ENCODE results near the gene METTL27.
"Not testable (repeated sequence)": the region's sequence is repeated elsewhere in the genome, so short reads cannot be mapped to it uniquely, and the experiment has no call there.

METTL27 gene

DNA sequence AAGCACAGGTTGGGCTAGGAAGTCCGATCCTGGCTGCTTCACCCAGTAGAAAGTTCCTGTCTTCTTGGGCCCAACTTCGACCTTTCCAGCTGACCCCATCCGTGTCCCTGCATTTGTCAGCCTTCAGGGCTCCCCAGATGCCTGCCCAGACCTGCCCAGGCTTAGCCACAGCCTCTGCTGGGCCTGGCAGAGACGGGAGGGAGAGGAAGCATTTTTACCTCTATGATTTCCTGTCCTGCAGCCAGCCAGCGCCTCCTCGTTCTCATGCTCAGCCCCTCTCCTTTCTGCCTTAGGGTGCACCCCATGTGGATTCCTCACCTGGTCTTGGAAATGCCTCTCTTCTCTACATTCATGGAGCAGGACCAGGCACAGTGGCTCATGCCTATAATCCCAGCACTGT, 3.7 kb downstream of the METTL27 start:
- DNase-seq: no peak

DNA sequence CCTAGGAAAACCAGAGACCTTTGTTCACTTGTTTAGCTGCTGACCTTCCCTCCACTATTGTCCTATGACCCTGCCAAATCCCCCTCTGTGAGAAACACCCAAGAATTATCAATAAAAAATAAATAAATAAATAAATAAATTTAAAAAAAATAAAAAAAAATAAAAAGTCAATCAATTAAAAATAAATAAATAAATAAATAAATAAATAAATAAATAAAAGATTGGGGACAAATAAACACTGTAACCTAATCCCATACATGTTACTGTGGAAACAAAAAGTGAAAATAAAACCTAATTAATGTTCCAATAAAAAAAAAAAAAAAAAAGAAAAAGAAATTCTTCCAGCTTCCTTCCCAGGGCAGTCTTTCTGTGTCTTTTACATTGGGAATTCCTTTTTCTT, 5.1 kb downstream of the METTL27 start:
- DNase-seq: not testable (repeated sequence)

DNA sequence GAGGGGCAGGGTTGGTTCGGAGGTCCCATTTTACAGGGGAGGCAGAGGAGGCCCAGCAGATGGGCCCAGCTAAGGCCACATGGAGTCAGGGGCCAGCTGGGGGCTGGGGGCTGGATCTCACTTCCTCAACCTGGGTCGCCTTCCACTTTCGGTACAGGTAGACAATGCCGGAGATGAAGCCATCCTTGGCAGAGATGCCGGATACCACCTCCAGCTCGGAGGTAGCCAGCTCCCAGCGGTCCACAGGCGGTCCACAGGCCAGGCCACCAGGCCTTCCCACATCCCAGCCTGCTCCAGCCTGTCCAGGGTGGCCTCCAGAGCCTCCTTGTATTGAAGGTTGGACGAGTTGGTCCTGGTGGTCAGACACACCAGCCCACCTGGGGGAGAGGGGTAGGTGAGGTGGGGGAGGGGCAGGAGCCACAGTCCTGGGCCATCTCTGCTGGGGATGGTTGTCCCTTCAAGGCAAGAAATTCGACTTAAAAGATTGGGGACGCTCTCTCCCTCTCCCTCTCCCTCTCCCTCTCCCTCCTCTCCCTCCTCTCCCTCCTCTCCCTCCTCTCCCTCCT, 7.6 kb downstream of the METTL27 start:
- no peak for DNase-seq

DNA sequence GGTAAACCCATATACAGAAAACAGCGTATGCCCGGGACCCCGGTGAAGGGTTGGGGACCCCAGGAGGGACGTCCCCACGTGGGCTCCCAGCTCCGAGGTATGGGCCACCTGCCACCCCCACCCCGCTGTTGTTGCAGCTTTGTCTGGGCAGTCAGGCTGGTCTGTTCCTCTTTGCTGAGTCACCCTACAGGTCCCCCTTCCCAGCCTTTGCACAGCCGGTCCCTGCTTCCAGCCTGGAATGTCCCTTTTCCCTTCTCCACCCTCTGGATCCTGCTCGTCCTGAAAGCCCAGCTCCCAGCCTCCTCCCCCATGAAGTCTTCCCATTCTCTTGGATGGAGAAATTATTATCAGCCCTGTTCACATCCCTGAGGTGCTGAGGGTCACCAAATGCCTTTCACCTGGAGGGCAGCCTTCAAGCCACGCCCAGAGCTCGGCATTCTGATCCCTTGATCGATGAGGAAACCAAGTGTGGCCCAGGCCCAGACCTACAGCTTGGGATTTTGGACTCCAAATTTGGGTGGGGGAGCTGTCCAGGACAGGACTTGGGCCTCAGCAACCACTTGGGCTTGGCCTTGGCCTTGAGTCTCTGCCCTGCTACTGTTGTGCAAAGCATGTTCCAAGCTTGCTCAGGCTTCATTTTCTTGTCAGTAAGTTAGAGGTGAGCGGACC, 8.9 kb downstream of the METTL27 start:
- no peak for DNase-seq

DNA sequence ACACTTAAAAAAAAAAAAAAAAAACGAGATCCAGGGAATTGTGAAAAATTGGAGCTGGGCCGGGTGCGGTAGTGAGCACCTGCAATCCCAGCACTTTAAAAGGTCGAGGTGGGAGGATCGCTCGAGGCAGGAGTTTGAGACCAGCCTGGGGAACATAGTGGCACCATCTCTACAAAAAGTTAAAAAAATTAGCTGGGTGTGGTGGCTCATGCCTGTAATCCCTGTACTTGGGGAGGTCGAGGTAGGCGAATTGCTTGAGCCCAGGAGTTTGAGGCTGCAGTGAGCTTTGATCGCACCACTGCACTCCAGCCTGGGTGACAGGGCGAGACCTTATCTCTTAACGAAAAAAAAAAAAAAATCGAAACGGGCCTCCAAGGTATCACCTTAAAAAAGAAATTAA, 9.5 kb downstream of the METTL27 start:
- no peak for DNase-seq

DNA sequence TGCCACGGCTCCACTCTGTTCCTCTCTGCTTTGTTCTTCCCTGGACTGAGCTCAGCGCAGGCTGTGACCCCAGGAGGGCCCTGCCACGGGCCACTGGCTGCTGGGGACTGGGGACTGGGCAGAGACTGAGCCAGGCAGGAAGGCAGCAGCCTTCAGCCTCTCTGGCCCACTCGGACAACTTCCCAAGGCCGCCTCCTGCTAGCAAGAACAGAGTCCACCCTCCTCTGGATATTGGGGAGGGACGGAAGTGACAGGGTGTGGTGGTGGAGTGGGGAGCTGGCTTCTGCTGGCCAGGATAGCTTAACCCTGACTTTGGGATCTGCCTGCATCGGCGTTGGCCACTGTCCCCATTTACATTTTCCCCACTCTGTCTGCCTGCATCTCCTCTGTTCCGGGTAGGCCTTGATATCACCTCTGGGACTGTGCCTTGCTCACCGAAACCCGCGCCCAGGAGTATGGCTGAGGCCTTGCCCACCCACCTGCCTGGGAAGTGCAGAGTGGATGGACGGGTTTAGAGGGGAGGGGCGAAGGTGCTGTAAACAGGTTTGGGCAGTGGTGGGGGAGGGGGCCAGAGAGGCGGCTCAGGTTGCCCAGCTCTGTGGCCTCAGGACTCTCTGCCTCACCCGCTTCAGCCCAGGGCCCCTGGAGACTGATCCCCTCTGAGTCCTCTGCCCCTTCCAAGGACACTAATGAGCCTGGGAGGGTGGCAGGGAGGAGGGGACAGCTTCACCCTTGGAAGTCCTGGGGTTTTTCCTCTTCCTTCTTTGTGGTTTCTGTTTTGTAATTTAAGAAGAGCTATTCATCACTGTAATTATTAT, 10.3 kb downstream of the METTL27 start:
- DNase-seq: no peak

DNA sequence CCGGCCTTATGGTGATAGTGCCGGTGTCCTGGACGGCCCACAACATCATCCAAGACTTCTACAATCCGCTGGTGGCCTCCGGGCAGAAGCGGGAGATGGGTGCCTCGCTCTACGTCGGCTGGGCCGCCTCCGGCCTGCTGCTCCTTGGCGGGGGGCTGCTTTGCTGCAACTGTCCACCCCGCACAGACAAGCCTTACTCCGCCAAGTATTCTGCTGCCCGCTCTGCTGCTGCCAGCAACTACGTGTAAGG, 10.8 kb downstream of the METTL27 start:
- DNase-seq: no peak

DNA sequence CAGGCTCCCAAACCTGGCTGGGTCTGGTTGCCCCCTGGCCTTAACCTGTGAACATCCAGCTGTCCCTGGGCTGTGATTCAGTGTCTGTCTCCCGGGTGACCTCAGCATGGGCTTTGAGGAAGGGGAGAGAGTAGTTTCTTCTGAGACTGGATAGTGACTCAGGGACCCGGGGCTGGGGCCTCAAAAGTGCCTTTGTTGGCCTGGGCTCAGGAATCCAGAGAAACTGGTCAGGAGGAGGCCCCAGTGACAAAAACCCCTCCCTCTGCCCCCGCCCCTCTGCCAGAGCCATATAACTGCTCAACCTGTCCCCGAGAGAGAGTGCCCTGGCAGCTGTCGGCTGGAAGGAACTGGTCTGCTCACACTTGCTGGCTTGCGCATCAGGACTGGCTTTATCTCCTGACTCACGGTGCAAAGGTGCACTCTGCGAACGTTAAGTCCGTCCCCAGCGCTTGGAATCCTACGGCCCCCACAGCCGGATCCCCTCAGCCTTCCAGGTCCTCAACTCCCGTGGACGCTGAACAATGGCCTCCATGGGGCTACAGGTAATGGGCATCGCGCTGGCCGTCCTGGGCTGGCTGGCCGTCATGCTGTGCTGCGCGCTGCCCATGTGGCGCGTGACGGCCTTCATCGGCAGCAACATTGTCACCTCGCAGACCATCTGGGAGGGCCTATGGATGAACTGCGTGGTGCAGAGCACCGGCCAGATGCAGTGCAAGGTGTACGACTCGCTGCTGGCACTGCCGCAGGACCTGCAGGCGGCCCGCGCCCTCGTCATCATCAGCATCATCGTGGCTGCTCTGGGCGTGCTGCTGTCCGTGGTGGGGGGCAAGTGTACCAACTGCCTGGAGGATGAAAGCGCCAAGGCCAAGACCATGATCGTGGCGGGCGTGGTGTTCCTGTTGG, 11.4 kb downstream of the METTL27 start, which contains the start of gene CLDN4:
TSS of gene CLDN4 (plus strand) at position 316 of the 903 bp plus-strand sequence. CDS start at position 522, 206 bp downstream.
- DNase-seq: no peak

DNA sequence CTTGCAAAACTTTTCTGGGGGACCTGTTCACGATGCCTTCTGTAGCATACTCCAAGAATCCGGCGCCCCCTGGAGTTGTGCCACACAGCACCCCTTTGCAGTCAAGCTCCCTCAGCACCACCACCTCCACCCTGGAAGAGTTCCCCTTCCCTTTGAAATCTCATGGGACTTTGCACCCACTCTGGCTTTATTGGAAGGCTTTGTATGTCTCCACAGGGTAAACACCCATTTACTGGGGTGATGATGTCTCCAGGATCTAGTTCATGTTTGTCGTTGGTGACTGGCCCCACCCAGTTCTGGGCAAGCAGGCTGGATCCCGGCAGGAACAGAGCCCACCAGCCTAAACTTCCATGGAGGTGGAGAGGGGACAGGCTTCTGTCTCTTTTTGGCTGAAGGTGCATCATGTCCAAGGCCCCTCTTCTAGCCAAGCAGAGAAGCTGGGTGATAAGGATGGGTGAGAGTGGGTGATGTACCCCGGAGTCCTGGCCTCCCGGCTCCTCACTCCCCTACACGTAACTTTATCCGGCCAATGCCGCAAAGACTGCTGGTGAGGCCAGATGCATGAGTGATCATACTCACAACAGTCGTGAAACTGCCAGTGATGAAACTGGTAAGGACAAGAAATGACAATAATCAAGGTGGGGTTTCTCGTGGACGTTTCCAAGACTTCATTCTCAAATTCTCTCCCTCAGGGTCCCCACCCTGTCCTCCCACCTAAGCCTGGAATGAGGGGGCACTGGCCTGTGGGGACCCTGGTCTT, 12.2 kb downstream of the METTL27 start:
- DNase-seq: no peak

DNA sequence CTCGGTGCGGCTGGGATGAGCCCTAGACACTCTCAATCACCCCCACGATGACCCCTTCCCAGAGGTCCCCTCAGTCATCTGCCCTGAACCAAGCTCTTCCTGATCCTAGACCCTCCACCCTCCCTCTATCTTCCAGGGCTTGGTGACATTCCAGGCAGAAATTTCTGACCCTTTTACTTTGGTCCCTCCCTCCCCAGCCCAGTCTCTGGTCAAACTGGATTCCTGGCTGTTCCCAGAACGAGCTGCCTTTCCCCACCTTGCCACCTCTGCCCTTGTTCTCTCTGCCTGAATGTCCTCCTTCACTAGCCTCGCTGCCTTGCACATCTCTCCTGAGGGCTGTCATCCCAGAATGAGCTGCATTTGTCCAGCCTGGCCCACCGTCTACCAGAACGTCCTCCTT, 12.8 kb downstream of the METTL27 start:
- DNase-seq: no peak

DNA sequence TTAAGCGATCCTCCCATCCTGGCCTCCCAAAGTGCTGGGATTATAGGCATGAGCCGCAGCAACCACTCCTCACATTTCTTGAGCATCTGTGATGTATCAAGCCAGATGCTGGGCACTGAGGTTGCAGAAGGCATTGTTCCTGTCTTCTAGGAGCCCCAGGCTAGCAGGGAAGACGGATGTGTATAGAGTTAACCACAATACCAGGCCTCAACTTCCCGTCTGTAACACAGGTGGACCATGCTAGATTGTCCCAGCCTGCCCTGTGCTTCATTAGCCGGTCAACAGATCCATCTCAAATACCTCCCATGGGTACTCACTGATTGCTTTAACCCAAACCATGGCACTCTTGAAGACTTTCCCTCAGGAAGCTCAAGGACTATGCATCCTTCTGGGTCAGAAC, 13.3 kb downstream of the METTL27 start:
- DNase-seq: no peak

DNA sequence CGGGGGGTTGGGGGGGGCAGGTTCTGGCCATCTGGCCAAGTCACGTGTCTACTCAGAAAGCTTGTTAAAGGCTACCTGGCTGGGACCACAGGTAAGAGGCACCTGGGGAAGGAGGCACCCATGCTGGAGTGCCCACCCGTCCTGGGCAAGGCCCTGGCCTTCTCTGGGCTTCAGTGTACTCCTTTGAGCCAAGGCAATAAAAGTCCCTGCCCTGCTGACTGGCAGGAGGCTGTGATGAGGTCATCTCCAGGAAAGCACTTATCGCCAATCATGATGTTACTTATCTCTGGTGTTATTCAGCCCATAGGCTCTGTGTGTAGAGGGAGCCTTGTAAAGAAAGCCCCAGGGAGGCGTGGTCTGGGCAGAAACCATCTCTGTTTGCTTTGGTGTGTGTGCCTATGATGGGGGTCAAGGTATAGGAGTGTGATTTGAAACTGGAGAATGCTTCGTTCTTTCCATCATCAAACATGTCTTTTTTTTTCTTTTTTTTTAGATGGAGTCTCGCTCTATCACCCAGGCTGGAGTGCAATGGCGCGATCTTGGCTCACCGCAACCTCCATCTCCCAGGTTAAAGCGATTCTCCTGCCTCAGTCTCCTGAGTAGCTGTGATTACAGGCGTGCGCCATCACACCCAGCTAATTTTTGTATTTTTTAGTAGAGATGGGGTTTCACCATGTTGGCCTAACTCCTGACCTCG, 14.1 kb downstream of the METTL27 start:
- no peak for DNase-seq

DNA sequence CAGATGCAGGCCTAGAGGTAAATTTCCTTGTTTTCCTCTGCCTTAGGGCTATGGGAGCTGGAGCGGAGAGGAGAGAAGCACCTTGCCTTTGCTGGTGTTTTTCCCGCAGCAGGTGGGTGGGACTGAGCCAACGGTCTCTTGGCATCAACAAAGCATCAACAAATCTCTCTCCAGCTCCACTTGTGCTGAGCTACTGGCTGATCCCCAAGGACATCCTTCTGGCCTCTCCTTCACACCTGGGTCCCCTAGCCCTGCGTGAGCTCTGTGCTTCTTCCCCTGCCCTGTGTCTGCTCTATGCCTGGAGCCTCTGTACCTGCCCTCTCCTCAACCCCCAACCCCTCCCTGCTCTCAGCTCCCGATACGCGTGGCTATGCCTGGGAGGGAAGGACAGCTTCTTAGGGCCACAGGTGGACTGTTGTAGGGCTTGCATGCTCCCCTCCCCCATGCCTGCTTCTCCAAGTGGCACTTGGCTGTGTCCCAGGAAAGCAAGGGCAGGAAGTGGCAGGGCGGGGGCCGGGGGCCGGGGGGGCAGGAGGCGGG, 14.7 kb downstream of the METTL27 start:
- no peak for DNase-seq

DNA sequence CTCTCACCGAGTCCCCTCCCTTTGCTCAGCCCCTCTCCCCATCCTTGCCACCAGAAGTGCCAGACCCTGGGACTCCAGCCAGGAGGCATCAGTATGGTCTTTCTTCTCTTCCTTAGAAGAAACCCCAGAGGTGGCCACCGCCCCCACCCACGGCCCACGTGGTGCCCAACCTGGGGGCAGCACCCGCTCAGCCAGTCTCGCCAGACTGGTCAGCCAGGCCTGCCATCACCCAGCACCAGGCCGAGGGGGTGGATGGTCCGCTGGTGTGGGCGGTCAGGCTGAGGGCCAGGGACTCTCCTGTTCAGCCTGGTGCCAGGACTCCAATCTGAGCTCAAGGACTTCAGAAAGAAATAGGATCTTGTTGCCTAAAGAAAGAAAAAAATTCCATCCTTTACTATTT, 17.3 kb downstream of the METTL27 start:
- no peak for DNase-seq

DNA sequence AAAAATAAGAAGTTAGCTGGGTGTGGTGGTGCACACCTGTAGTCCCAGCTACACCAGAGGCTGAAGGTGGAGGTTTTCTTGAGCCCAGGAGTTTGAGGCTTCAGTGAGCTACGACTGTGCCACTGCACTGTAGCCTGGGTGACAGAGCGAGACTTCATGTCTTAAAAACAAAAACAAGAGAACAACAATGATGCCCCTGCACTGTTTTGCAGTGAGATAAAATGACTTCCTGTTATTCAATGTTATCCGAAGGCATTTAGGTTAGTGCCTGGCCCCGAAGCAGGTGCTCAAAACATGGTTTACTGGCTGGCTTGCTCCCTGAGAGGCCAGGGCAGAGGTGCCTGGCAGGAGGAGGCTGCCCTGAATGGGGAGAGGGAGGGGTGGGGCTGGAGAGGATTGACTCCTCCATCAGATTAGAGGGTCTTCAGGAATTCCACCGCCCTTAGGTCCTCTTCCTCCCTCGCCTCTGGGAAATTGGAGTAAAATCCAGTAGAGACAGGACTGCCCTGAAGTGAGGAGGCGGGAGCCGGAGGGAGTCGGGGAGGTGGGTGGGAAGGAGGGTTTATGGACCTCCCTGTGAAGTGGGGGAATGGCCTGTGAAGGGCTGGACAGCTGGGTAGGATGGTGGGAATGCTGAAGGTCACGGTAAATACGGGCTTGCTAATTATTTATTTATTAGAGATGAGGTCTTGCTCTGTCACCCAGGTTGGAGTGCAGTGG, 18.3 kb downstream of the METTL27 start:
- no peak for DNase-seq

DNA sequence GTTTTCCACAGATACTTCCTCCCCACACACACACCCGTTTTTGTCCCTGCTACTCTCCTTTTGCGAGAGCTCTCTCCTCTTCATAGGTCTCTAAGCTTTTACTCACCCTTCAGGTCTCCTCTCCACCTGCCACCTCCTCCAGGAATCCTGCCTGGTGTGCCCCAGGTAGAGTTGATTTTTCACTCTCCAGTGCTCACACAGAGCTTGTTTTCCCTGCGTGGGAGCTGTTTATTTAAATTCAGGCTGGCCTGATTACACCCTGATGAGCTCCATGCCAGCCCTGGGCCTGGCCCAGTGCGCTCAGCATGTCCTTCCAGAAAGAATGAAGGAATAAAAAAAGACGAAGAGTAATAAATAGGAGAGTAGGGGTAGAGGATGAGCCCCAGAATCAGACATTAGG, 19.1 kb downstream of the METTL27 start:
- no peak for DNase-seq

DNA sequence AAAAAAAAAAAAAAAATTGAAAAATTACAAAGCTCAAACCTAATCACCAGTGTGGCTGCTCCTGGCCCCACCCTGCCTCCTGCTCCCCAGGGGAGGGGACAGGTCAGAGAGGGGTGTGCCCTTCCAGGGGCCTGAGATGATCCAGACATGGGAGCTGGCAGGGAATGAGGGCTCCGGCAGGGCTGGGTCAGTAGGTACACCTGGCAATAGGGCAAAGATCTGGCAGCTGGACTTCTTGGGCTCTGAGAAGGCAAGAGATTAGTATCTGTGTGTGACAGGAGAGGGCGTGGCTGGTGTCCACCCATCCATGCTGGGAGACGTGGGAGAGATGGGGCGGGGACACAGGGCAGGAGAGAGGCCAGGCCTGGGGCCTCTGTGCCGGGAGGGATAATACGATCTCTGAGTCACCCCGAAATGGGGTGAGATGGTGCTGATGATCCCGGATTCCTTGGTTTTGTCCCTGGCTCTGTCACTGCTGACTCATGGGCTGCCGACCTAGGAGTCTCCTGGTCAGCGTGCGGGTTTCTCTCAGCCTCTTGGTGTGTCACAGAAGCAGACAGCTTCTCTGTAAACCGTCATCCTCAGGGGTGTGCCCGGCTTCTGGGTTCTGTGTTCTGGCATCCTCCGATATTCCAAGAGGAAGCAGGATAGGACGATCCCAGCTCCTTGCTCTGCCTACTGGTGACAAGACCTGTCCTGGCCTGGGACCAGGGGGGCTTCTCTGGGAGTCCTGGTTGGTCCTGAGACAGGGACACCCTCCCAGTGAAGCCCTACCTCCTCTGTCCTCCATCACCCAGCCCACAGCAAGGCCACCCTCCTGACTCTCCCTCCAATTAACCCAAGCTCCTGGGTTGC, 19.8 kb downstream of the METTL27 start:
- DNase-seq: no peak

DNA sequence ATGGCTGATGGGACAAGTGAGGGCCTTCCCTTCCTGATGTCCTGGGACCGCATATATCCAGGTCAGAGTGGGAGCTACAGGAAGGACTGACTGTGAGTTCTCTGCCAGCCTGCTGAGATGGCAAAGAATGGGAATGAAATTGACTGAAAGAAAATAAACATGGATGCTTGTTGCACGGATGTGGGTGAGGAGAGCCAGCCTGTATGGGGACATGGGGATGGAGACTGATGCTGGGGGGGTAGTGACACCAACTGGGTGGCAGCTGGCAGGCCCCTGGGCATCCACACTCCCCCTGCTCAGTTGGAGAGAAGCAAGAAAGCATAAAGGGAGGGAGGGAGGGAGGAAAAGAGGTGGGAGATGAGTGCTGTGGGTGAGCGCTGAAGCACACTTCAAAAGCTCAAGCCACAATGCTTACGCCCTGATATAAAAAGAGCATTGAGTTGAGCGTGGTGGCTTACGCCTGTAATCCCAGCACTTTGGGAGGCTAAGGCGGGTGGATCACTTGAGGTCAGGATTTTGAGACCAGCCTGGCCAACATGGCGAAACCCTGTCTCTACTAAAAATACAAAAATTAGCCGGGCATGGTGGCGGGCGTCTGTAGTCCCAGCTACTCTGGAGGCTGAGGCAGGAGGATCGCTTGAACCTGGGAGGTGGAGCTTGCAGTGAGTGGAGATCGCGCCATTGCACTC, 20.6 kb downstream of the METTL27 start:
- DNase-seq: not testable (repeated sequence)

DNA sequence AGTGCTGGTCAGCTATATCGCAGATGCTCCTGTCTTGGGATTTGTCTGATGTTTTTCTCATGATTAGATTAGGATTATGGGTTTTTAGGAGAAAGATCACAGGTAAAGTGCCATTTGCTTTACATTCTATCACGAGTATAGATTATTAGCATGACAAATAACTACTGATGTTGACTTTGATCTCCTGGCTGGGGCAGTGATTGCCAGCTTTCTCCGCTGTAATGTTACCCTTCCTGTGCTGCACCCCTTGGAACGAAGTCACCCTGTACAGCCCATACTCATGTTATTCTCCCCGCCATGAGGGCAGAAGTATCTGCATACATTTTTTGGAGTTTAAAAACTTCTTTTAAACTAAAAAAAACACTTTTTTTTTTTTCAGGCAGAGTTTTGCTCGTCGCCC, 22.3 kb downstream of the METTL27 start:
- DNase-seq: no peak

Data from CD4-positive, alpha-beta T cell treated with Interleukin-1 beta for 1 hour (primary cell).